Measurements from ENCODE around the gene CFAP46.

GRCh38 chr10:132881186-132881920 lies 61.0 kb downstream of the CFAP46 start:
- TF ChIP-seq CTCF (IDR thresholded peaks at IDR 0.05) (no peak), CDX4 (CRISPR knock-in tag; IDR thresholded peaks at IDR 0.05; ENCODE audit: borderline replicate concordance) (no peak), SP1 (CRISPR knock-in tag; conservative IDR thresholded peaks at IDR 0.05) (no peak), AFF4 (CRISPR knock-in tag; IDR thresholded peaks at IDR 0.05; ENCODE audit: borderline replicate concordance) (no peak), GABPB1 (CRISPR knock-in tag; IDR thresholded peaks at IDR 0.05) (no peak), ESRRA (CRISPR knock-in tag; IDR thresholded peaks at IDR 0.05; ENCODE audit: borderline replicate concordance) (no peak), FOXJ3 (CRISPR knock-in tag; IDR thresholded peaks at IDR 0.05; ENCODE audit: borderline replicate concordance) (no peak), SMAD3 (CRISPR knock-in tag; IDR thresholded peaks at IDR 0.05; ENCODE audit: borderline replicate concordance) (no peak), ZNF281 (CRISPR knock-in tag; IDR thresholded peaks at IDR 0.05) (no peak), GTF2I (CRISPR knock-in tag; conservative IDR thresholded peaks at IDR 0.05) (no peak), JUN (CRISPR knock-in tag; IDR thresholded peaks at IDR 0.05) (no peak)
